ENCODE results near the gene WDR77. TPM values are rescaled to one million over a fixed set of nuclear protein-coding genes. Genes with fewer than 3 reads are reported as not detected.

The WDR77 gene
- total RNA-seq, 1 donor from 2014 or later, result 63.3 TPM

DNA sequence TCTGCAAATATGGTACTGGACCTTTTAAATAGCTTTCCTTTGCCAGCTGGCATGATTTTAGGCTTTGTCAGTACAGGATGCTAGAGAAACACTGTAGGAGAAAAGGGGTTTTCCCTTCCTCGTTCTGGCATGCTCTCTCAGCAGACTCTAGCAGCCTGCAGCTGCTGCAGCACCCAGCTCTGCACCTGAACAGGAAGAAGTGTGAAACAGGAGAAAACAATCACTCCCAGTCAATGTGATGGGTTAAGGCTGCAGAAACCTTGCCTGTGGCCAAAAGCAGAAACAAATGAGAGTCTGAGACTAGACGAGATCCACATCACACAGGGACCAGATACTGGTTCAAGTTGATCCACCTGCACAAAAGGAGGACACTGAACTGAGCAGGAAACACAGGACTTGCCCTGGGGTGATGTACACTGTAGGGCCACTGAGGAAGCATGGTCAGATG is 42.7 kb downstream of the WDR77 start:
- intact Hi-C loops (cut with micrococcal nuclease), result loop anchor here (1.0 to 5.0 kb wide), 2 partner anchors 42 to 279 kb away; no protein-coding TSS in a partner anchor
- H3K4me1 Mint-ChIP-seq, result peaks cover 35% of the 10 kb centered on the region
- ChIA-PET POLR2A (interaction anchor here (0.6 to 1.3 kb wide), 4 partner anchors 19 to 208 kb away, joined by 3 to 4 read pairs (median 3); no protein-coding TSS in a partner anchor), CTCF (interaction anchor here (0.9 to 1.8 kb wide), 3 partner anchors 183 to 376 kb away, joined by 3 to 7 read pairs (median 7); no protein-coding TSS in a partner anchor)
- H3K4me3 Mint-ChIP-seq, result peak overlapping the region; percentile 33
- H3K27ac Mint-ChIP-seq, result peak overlapping the region; percentile 72
- H3K36me3 Mint-ChIP-seq (ENCODE audit: low read depth), result no peaks in the 10 kb centered on the region
- DNase-seq (peak; percentile 29), ATAC-seq (ENCODE audit: low read depth) (peak; percentile 98)
- H3K27me3 Mint-ChIP-seq, result no peaks in the 10 kb centered on the region
- TF ChIP-seq, protein P1, sequence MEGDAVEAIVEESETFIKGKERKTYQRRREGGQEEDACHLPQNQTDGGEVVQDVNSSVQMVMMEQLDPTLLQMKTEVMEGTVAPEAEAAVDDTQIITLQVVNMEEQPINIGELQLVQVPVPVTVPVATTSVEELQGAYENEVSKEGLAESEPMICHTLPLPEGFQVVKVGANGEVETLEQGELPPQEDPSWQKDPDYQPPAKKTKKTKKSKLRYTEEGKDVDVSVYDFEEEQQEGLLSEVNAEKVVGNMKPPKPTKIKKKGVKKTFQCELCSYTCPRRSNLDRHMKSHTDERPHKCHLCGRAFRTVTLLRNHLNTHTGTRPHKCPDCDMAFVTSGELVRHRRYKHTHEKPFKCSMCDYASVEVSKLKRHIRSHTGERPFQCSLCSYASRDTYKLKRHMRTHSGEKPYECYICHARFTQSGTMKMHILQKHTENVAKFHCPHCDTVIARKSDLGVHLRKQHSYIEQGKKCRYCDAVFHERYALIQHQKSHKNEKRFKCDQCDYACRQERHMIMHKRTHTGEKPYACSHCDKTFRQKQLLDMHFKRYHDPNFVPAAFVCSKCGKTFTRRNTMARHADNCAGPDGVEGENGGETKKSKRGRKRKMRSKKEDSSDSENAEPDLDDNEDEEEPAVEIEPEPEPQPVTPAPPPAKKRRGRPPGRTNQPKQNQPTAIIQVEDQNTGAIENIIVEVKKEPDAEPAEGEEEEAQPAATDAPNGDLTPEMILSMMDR (IDR thresholded peaks at IDR 0.05), result no peak
- no peaks in the 10 kb centered on the region for H3K9me3 Mint-ChIP-seq

DNA sequence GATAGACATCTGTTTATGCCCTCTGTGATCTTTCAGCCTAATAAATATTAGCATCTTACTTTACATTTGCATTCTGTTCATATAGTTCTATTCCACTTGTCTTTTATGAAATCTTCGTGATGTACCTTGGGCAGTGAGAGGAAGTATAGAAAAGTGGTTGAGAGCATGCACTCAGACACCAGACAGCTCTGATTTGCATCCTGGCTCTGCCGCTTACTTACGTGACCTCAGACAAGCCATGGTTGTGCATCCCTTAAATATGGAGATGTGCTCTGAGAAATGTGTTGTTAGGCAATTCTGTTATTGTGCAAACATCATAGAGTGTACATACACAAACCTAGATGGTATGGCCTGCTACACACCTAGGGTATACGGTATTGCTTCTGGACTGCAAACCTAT is 44.5 kb downstream of the WDR77 start:
- no peak overlapping the region for H3K27ac Mint-ChIP-seq
- ATAC-seq (ENCODE audit: low read depth), result peak; percentile 52
- no peak overlapping the region for H3K4me3 Mint-ChIP-seq
- TF ChIP-seq, protein P1 (IDR thresholded peaks at IDR 0.05), result no peak
- no peaks in the 10 kb centered on the region for H3K9me3 Mint-ChIP-seq
- CTCF ChIA-PET, result interaction anchor here (1.8 kb wide), 1 partner anchor 182 kb away, joined by 7 read pairs; no protein-coding TSS in a partner anchor
- no peak for DNase-seq
- peaks cover 39% of the 10 kb centered on the region for H3K4me1 Mint-ChIP-seq
- no peaks in the 10 kb centered on the region for H3K36me3 Mint-ChIP-seq (ENCODE audit: low read depth)
- H3K27me3 Mint-ChIP-seq, result no peaks in the 10 kb centered on the region
- intact Hi-C loops (cut with micrococcal nuclease), result no loop called here
- POLR2A ChIA-PET, result interaction anchor here (0.6 to 1.3 kb wide), 2 partner anchors 102 to 178 kb away, joined by 3 to 5 read pairs; no protein-coding TSS in a partner anchor

DNA sequence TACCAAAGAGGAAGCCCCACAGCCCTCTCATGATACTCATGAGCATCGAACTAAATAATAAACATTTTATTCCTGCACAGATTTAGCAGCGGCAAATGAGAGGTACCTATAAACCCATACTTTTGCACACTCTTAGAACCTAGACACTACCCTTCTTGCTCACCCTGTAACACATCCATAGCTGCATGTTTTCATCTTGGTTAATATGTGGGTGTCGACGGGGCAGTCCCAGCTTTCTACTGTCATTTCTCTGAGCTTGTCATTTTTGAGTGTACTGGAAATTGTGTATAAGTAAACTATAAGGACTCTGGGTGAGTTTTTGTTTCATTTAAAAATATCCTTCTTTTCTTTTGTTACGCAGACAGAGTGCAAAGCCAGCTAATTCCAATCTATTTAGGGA is 47.0 kb downstream of the WDR77 start:
- ATAC-seq (ENCODE audit: low read depth), result no peak

DNA sequence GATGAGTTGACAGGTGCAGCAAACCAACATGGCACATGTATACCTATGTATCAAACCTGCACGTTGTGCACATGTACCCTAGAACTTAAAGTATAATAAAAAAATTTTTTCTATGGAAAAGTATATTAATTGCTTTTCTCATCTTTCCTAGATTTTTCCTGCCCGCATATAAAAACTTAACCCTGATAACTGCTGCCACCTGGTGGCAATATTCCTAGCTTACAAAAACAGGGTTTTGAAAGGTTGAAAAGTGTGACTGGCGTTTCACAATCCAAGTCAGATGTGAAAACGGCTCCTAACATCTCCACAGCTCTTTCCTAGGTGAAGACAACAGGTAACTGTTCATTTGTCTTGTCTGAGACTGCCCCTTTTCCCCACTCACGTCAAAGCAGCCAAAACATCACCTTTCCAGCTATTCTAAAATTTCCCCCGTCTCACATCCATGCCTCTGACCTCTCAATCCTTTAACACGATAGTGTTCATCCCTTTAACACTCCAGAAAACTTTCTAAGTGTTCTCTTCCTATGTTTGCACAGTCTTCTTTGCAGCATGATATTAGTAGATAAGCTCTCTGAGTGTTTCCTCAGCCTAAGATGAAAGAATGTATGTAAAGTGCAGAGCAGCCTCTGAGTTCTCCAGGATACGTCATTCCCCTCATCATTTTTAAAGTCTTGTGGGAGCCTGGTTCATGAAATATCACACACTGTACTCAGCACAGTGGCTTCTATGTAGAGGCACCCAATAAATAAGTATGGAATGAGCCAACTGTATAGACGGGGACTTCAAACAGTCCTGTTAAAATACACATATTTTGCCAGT is 49.1 kb downstream of the WDR77 start:
- peaks cover 2% of the 10 kb centered on the region for H3K36me3 Mint-ChIP-seq (ENCODE audit: low read depth)
- intact Hi-C loops (cut with micrococcal nuclease), result loop anchor here (1.0 kb wide), 3 partner anchors 177 to 368 kb away; no protein-coding TSS in a partner anchor
- POLR2A ChIA-PET, result interaction anchor here (1.1 to 1.4 kb wide), 3 partner anchors 171 to 196 kb away, joined by 3 to 6 read pairs (median 4); no protein-coding TSS in a partner anchor
- CTCF ChIA-PET, result interaction anchor here (0.6 to 5.1 kb wide), 28 partner anchors 8 to 613 kb away, joined by 3 to 69 read pairs (median 4); partner anchors contain the start of genes CEPT1, CHI3L2, DRAM2 and OVGP1
- H3K4me3 Mint-ChIP-seq, result no peak overlapping the region
- TF ChIP-seq, protein P1 (IDR thresholded peaks at IDR 0.05), result peak; percentile 79
- H3K9me3 Mint-ChIP-seq, result peaks cover 9% of the 10 kb centered on the region
- H3K27ac Mint-ChIP-seq, result no peak overlapping the region
- DNase-seq (no peak), ATAC-seq (ENCODE audit: low read depth) (no peak)
- no peaks in the 10 kb centered on the region for H3K27me3 Mint-ChIP-seq
- peaks cover 22% of the 10 kb centered on the region for H3K4me1 Mint-ChIP-seq

More for the DNA sequence above, 47.0 kb downstream of the WDR77 start:
- no peak overlapping the region for H3K4me3 Mint-ChIP-seq
- TF ChIP-seq, protein P1 (IDR thresholded peaks at IDR 0.05), result no peak
- H3K4me1 Mint-ChIP-seq, result peaks cover 42% of the 10 kb centered on the region
- H3K9me3 Mint-ChIP-seq, result peaks cover 9% of the 10 kb centered on the region
- H3K27ac Mint-ChIP-seq, result no peak overlapping the region
- ChIA-PET POLR2A (interaction anchor here (0.5 to 1.0 kb wide), 2 partner anchors 185 to 217 kb away, joined by 3 to 8 read pairs; partner anchors contain the start of gene RAP1A), CTCF (interaction anchor here (2.0 to 5.1 kb wide), 5 partner anchors 176 to 410 kb away, joined by 6 to 69 read pairs (median 8); partner anchors contain the start of gene CHI3L2)
- DNase-seq, result no peak
- no peaks in the 10 kb centered on the region for H3K27me3 Mint-ChIP-seq
- intact Hi-C loops (cut with micrococcal nuclease), result no loop called here
- peaks cover 2% of the 10 kb centered on the region for H3K36me3 Mint-ChIP-seq (ENCODE audit: low read depth)
